Measurements from ENCODE around the gene ATXN1L.

The ATXN1L gene

GRCh38 chr16:71894229-71894920 is 48.6 kb downstream of the ATXN1L start:
- TF ChIP-seq CTCF (IDR thresholded peaks at IDR 0.05; ENCODE audit: low read depth, low read length) = peak; percentile 19; the same call in 1 of the 2 replicates
- DNase-seq = peak; percentile 54
- peaks cover 14% of the 10 kb centered on the region for H3K36me3 ChIP-seq
- H3K27me3 ChIP-seq (ENCODE audit: insufficient read depth, low read depth, severe bottlenecking) = no peaks in the 10 kb centered on the region
- peak overlapping the region; percentile 94 for H3K27ac ChIP-seq
- no peaks in the 10 kb centered on the region for H3K9me3 ChIP-seq (ENCODE audit: severe bottlenecking)
- peak overlapping the region; percentile 99 for H3K4me3 ChIP-seq (ENCODE audit: low read depth, low read length)

- Histone ChIP-seq H3K27me3 (ENCODE audit: insufficient read depth, low read depth, severe bottlenecking) (no peaks in the 10 kb centered on the region), H3K4me3 (ENCODE audit: low read depth, low read length) (peak within 1 kb of the TSS; percentile 99), H3K27ac (peak within 1 kb of the TSS; percentile 94), H3K9me3 (ENCODE audit: severe bottlenecking) (no peaks in the 10 kb centered on the region), H3K36me3 (peaks cover 14% of the 10 kb centered on the region)
- DNase-seq = peak; percentile 98
- TF ChIP-seq CTCF (IDR thresholded peaks at IDR 0.05; ENCODE audit: low read depth, low read length) = no peak
Measured at GRCh38 chr16:71894921-71895678, 49.3 kb downstream of the ATXN1L start, which contains the start of gene IST1. Gene IST1, plus strand, starts transcription at chr16:71895531. Its CDS starts 20,110 bp downstream, at chr16:71915641.

GRCh38 chr16:71895679-71896365 is 50.0 kb downstream of the ATXN1L start:
- no peaks in the 10 kb centered on the region for H3K9me3 ChIP-seq (ENCODE audit: severe bottlenecking)
- H3K27me3 ChIP-seq (ENCODE audit: insufficient read depth, low read depth, severe bottlenecking) = no peaks in the 10 kb centered on the region
- TF ChIP-seq CTCF (IDR thresholded peaks at IDR 0.05; ENCODE audit: low read depth, low read length) = no peak
- H3K27ac ChIP-seq = peak overlapping the region; percentile 94
- DNase-seq = no peak
- H3K4me3 ChIP-seq (ENCODE audit: low read depth, low read length) = peak overlapping the region; percentile 99
- peaks cover 14% of the 10 kb centered on the region for H3K36me3 ChIP-seq

GRCh38 chr16:71896764-71897368 is 51.1 kb downstream of the ATXN1L start:
- Histone ChIP-seq H3K36me3 (peaks cover 14% of the 10 kb centered on the region), H3K27me3 (ENCODE audit: insufficient read depth, low read depth, severe bottlenecking) (no peaks in the 10 kb centered on the region), H3K27ac (no peak overlapping the region), H3K9me3 (ENCODE audit: severe bottlenecking) (no peaks in the 10 kb centered on the region), H3K4me3 (ENCODE audit: low read depth, low read length) (peak overlapping the region; percentile 99)
- no peak for DNase-seq
- TF ChIP-seq CTCF (IDR thresholded peaks at IDR 0.05; ENCODE audit: low read depth, low read length) = no peak

- DNase-seq = no peak
- H3K9me3 ChIP-seq (ENCODE audit: severe bottlenecking) = no peaks in the 10 kb centered on the region
- H3K27me3 ChIP-seq (ENCODE audit: insufficient read depth, low read depth, severe bottlenecking) = no peaks in the 10 kb centered on the region
- H3K4me3 ChIP-seq (ENCODE audit: low read depth, low read length) = no peak overlapping the region
- H3K36me3 ChIP-seq = peaks cover 16% of the 10 kb centered on the region
- no peak for TF ChIP-seq CTCF (IDR thresholded peaks at IDR 0.05; ENCODE audit: low read depth, low read length)
- H3K27ac ChIP-seq = no peak overlapping the region
Measured at GRCh38 chr16:71899171-71899570, 53.4 kb downstream of the ATXN1L start.
